HL-60 (cell line): ENCODE data around the gene VPS26C.

Source experiments
- DNase-seq, 2 experiments: peaks; one replicate each; pipeline ENCODE4 v3.0.0-alpha.2; 2010 to 2020; ENCODE audit warnings: low read depth in 1 of 2, low spot score in 1 of 2
- H3K27ac ChIP-seq: fragments of 250-450 bp; sonication (Bioruptor Pico); replicated peaks from 2 replicates; pipeline ENCODE4 v1.5.1; 2020; ENCODE audit warnings: mild to moderate bottlenecking, moderate library complexity
- H3K27me3 ChIP-seq: fragments of 250-450 bp; sonication (Bioruptor Pico); 2 replicates; pipeline ENCODE4 v1.5.1; 2021; ENCODE audit warnings: mild to moderate bottlenecking, moderate library complexity; ENCODE audit not compliant: insufficient read depth, poor library complexity, severe bottlenecking
- H3K4me3 ChIP-seq: replicated peaks from 2 replicates; pipeline ENCODE4 v1.5.1; 2011; ENCODE audit warnings: mild to moderate bottlenecking, control low read depth, low read length; ENCODE audit not compliant: insufficient read depth
- CTCF ChIP-seq: IDR thresholded peaks from one replicate; pipeline ENCODE4 v1.5.1; 2011; ENCODE audit warnings: low read length, control low read depth, inconsistent platforms; ENCODE audit not compliant: insufficient read depth
- GABPA ChIP-seq: IDR thresholded peaks from 2 replicates; pipeline ENCODE4 v1.6.1; 2012; ENCODE audit warnings: low read depth
- POLR2AphosphoS5 ChIP-seq: IDR thresholded peaks from 2 replicates; pipeline ENCODE4 v1.6.1; 2012; ENCODE audit warnings: low read depth
- REST ChIP-seq: IDR thresholded peaks from 2 replicates; pipeline ENCODE4 v1.6.1; 2012; ENCODE audit warnings: low read depth; ENCODE audit not compliant: insufficient replicate concordance
- SPI1 ChIP-seq: IDR thresholded peaks from 2 replicates; pipeline ENCODE4 v1.6.1; 2012; ENCODE audit warnings: low read depth, mild to moderate bottlenecking, borderline replicate concordance

The VPS26C gene

DNA sequence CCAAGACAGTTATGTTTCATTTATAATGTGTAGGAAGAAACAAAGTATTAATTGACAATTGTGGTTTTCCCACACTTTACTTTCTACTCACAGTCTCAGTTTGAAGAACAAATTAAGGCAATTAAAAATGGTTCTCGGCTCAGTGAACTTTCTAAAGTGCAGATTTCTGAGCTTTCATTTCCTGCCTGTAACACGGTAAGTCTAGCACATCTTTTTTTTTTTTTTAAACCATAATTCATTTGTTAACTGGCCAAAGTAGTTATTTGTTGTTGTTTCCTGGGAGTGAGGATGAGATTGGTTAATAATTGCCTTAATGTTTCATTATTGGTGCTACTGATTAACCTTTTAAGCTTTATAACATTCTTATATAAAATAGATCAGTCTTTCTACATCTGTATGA is 75.1 kb downstream of the VPS26C start:
- H3K27me3 ChIP-seq = no peaks in the 10 kb centered on the region
- DNase-seq = no peak
- H3K4me3 ChIP-seq = no peak overlapping the region
- no peak overlapping the region for H3K27ac ChIP-seq
- TF ChIP-seq POLR2AphosphoS5 = no peak
- TF ChIP-seq REST = no peak
- TF ChIP-seq CTCF = no peak

- DNase-seq = no peak
- Histone ChIP-seq H3K27ac (no peak overlapping the region), H3K27me3 (no peaks in the 10 kb centered on the region), H3K4me3 (no peak overlapping the region)
- TF ChIP-seq POLR2AphosphoS5 = no peak
- TF ChIP-seq REST = no peak
- no peak for TF ChIP-seq CTCF
- no peak for TF ChIP-seq GABPA
- no peak for TF ChIP-seq SPI1
Measured at GRCh38 chr21:37188825-37189224, 78.3 kb downstream of the VPS26C start.

GRCh38 chr21:37186983-37187382 is 80.2 kb downstream of the VPS26C start:
- Histone ChIP-seq H3K27me3 (no peaks in the 10 kb centered on the region), H3K4me3 (no peak overlapping the region), H3K27ac (no peak overlapping the region)
- DNase-seq = no peak
- TF ChIP-seq CTCF (no peak), GABPA (no peak), REST (no peak)
